ENCODE results near the gene IFIT1.
"Not testable (repeated sequence)": the region's sequence is repeated elsewhere in the genome, so short reads cannot be mapped to it uniquely, and the experiment has no call there.

Gene IFIT1

GRCh38 chr10:89428877-89429276 is 36.5 kb downstream of the IFIT1 start:
- DNase-seq (ENCODE audit: low spot score): no peak

GRCh38 chr10:89431977-89432376 is 39.6 kb downstream of the IFIT1 start:
- DNase-seq (ENCODE audit: low spot score): no peak

- no peak for DNase-seq (ENCODE audit: low spot score)
These were observed 46.1 kb downstream of the IFIT1 start for GRCh38 chr10:89438525-89438924.

DNA sequence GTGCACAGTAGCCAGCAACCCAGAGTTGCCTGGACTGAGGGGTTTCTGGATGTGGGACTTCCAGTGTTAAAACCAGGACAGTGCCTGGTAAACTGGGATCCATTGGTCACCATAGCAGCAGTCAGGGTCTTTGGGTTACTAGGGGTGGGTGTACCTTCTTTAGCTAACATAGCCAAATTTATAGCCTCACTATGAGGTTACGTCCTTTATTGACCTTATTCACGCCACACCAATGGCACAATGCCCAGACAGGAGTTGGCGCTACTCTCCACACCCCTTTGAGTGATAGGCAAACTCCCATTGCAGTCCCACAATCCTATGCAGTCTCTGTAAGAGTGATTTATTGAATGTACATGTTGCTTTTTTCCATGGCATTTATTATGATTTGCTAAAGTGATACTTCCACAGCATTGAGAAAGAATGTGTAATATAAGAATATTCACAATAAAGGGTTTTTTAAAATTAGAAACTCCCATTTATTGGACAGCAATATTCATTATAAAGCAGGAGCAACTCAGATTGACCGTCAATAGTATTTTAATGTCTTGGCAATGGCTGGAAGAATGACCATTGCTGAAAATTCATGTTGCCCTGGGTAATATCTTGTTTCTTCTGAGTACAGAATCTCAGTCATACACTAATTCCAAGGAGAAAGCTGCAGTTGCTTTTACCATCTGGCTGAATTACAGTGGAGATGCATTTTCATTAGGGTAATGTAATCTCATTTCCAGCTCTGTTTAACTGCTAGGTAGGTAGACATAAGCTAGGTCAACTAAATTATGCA is 48.0 kb downstream of the IFIT1 start:
- no peak for DNase-seq (ENCODE audit: low spot score)

- DNase-seq (ENCODE audit: low spot score): no peak
These were observed 49.9 kb downstream of the IFIT1 start for GRCh38 chr10:89442289-89442688.

GRCh38 chr10:89444819-89445218 is 52.4 kb downstream of the IFIT1 start:
- not testable (repeated sequence) for DNase-seq (ENCODE audit: low spot score)

DNA sequence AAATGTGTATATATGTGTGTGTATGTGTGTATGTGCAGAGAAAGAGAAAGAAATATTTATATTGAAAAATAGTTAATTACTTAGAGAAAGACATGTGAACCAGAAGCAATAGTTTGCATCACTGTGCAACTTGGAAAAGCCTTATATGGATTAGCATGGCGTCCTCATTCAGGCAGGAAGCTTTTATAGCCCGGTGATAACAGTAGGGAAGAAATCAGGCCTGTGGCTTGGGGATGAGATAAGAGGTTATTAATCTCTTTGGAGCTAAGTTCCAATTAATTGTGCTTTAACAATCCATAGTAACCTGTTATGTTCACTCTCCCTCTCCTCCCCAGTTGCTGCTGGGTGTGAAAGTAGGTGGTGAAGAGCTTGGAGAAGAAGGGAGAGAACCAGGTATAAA is 58.5 kb downstream of the IFIT1 start:
- DNase-seq (ENCODE audit: low spot score): no peak

DNA sequence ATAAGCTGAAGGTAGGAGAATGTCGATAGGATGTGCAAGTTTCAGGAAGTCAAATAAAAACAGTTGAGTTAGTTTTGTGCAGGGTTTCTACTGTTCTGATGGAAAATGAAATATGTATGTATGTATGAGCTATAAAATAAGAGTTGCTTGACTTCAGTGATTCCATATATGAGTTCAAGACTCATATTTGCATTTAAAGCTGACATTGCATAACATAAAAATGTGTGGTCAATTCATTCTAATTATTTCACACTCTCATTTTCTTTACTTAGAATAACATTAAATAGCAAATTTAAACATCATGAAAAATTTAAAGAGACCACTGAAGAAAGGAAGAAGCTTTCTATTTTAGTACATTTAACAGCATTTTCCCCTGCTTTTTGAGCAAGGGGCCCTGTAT is 59.8 kb downstream of the IFIT1 start:
- no peak for DNase-seq (ENCODE audit: low spot score)

- DNase-seq (ENCODE audit: low spot score): no peak
These were observed 62.3 kb downstream of the IFIT1 start for GRCh38 chr10:89454561-89455347.
